A549 (cell line): ENCODE data around the gene EYA2.

Experiments used
- CHD4 ChIP-seq: fragments of 200-600 bp; sonication (generic); IDR thresholded peaks from 2 replicates; pipeline ENCODE4 v1.6.1; 2016; ENCODE audit warnings: antibody characterized with exemption, mild to moderate bottlenecking, borderline replicate concordance
- EP300 ChIP-seq, 2 experiments: fragments of >200 bp; sonication (Bioruptor Twin); formaldehyde crosslinking; IDR thresholded peaks; 2 replicates in 1 of 2; 3 replicates in 1 of 2; pipeline ENCODE4 v1.6.1; 2016 to 2017
- FOSL2 ChIP-seq, 2 experiments: fragments of 450-650 bp in 1 of 2; fragments of >200 bp in 1 of 2; sonication (Bioruptor Twin) in 1 of 2; formaldehyde crosslinking; IDR thresholded peaks; 2 replicates each; pipeline versions ENCODE4 v1.5.0 to v1.6.1; 2016 to 2020; ENCODE audit warnings: mild to moderate bottlenecking in 1 of 2, moderate library complexity in 1 of 2
- GATA3 ChIP-seq: IDR thresholded peaks from 2 replicates; pipeline ENCODE4 v1.6.1; 2012; ENCODE audit warnings: borderline replicate concordance
- KDM1A ChIP-seq: fragments of 200-600 bp; sonication (generic); IDR thresholded peaks from 2 replicates; pipeline ENCODE4 v1.6.1; 2016; ENCODE audit warnings: low read depth, mild to moderate bottlenecking
- MYC ChIP-seq: IDR thresholded peaks from 2 replicates; pipeline ENCODE4 v1.6.1; 2012; ENCODE audit warnings: mild to moderate bottlenecking, inconsistent platforms, low read length, improper control_type of control experiment, borderline replicate concordance
- NPAS2 ChIP-seq: fragments of 250-450 bp; sonication (Bioruptor Pico); IDR thresholded peaks from 2 replicates; pipeline ENCODE4 v1.8.0; 2022; ENCODE audit warnings: mild to moderate bottlenecking, moderate library complexity, borderline replicate concordance
- POLR2A ChIP-seq: IDR thresholded peaks from 2 replicates; pipeline ENCODE4 v1.6.1; 2012; ENCODE audit warnings: mild to moderate bottlenecking, low read length
- POLR2AphosphoS2 ChIP-seq: conservative IDR thresholded peaks from 2 replicates; pipeline ENCODE4 v1.6.1; 2012; ENCODE audit warnings: low read length, improper control_type of control experiment, inconsistent platforms
- RARB ChIP-seq: fragments of 250-450 bp; sonication (Bioruptor Pico); IDR thresholded peaks from 2 replicates; pipeline ENCODE4 v1.8.0; 2021; ENCODE audit warnings: mild to moderate bottlenecking, moderate library complexity
- TF ChIP-seq, protein P1 (sequence below): fragments of >200 bp; sonication (Bioruptor Twin); formaldehyde crosslinking; IDR thresholded peaks from 3 replicates; pipeline ENCODE4 v1.5.1; 2016

DNA sequence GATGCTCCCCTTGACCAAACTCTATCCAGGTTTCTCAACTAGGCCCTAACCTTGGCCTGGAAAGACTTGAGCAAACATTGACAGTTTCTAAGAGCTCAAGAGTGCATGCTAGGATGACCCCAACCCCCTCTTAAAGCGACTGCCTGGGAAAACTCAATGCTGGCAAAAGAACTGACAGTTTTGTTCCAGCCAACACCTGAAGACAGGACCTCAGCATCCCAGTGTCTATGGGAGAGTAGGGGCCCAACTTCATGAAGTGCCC, 341.9 kb downstream of the EYA2 start:
- no peak for TF ChIP-seq GATA3
- TF ChIP-seq, protein P1, sequence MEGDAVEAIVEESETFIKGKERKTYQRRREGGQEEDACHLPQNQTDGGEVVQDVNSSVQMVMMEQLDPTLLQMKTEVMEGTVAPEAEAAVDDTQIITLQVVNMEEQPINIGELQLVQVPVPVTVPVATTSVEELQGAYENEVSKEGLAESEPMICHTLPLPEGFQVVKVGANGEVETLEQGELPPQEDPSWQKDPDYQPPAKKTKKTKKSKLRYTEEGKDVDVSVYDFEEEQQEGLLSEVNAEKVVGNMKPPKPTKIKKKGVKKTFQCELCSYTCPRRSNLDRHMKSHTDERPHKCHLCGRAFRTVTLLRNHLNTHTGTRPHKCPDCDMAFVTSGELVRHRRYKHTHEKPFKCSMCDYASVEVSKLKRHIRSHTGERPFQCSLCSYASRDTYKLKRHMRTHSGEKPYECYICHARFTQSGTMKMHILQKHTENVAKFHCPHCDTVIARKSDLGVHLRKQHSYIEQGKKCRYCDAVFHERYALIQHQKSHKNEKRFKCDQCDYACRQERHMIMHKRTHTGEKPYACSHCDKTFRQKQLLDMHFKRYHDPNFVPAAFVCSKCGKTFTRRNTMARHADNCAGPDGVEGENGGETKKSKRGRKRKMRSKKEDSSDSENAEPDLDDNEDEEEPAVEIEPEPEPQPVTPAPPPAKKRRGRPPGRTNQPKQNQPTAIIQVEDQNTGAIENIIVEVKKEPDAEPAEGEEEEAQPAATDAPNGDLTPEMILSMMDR, result no peak
- no peak for TF ChIP-seq POLR2A
- TF ChIP-seq NPAS2, result no peak
- TF ChIP-seq CHD4, result no peak
- no peak for TF ChIP-seq RARB
- TF ChIP-seq FOSL2 (IDR thresholded peaks at IDR 0.05), result no peak
- TF ChIP-seq FOSL2 (CRISPR knock-in tag; IDR thresholded peaks at IDR 0.05), result no peak
- TF ChIP-seq POLR2AphosphoS2, result no peak
- TF ChIP-seq MYC, result no peak
- no peak for TF ChIP-seq EP300 (IDR thresholded peaks at IDR 0.05)
- TF ChIP-seq KDM1A, result no peak
